OCI-LY7 (cell line): ENCODE data around the gene ANKRD11. TPM values are rescaled to one million over a fixed set of nuclear protein-coding genes. Genes with fewer than 3 reads are reported as not detected.
"Not testable (repeated sequence)": the region's sequence is repeated elsewhere in the genome, so short reads cannot be mapped to it uniquely, and the experiment has no call there.

Experiments
- BruUV-seq: library from RNA; stranded (reverse); fragments of 400-500 nt; replicated peaks from 2 replicates; lab custom pipeline; 2021; lab: Mats Ljungman, UMichigan
- CTCF ChIA-PET: fragments of 300-600 bp; sonication (Branson Sonifier 250); formaldehyde crosslinking; loops from one replicate; lab custom pipeline; 2022; ENCODE audit warnings: antibody characterized with exemption; ENCODE audit not compliant: unreplicated experiment; lab: Charles Lee
- POLR2A ChIA-PET: fragments of 300-600 bp; sonication (Branson Sonifier 250); formaldehyde crosslinking; loops from one replicate; lab custom pipeline; 2022; ENCODE audit warnings: antibody characterized with exemption; lab: Charles Lee
- DNase-seq: peaks from one replicate; pipeline ENCODE4 v3.0.0-alpha.2; 2015; ENCODE audit warnings: low spot score
- H2AFZ ChIP-seq: fragments of 200-600 bp; sonication (generic), shearing (Covaris generic); 2 replicates; pipeline ENCODE4 v1.6.1; 2014; ENCODE audit warnings: mild to moderate bottlenecking, antibody characterized with exemption, low read length, moderate library complexity
- H3K27ac ChIP-seq: fragments of 200-600 bp; sonication (generic); 2 replicates; pipeline ENCODE4 v1.5.1; 2014; ENCODE audit warnings: mixed run types, low read depth, mild to moderate bottlenecking, moderate library complexity, low read length, inconsistent platforms; ENCODE audit not compliant: poor library complexity, severe bottlenecking
- H3K36me3 ChIP-seq: fragments of 200-600 bp; sonication (generic); 2 replicates; pipeline ENCODE4 v1.6.1; 2014; ENCODE audit warnings: mild to moderate bottlenecking, antibody characterized with exemption, low read length, moderate library complexity, mixed read lengths; ENCODE audit not compliant: insufficient read depth
- H3K4me1 ChIP-seq: fragments of 200-600 bp; sonication (generic); 2 replicates; pipeline ENCODE4 v1.5.1; 2014; ENCODE audit warnings: mild to moderate bottlenecking, low read length; ENCODE audit not compliant: insufficient read depth, poor library complexity, severe bottlenecking
- H3K4me2 ChIP-seq: fragments of 200-600 bp; sonication (generic); 2 replicates; pipeline ENCODE4 v1.6.1; 2014; ENCODE audit warnings: mild to moderate bottlenecking, low read length
- H3K4me3 ChIP-seq: fragments of 200-600 bp; sonication (generic); 2 replicates; pipeline ENCODE4 v1.5.1; 2014; ENCODE audit warnings: mild to moderate bottlenecking, low read depth, low read length; ENCODE audit not compliant: poor library complexity, severe bottlenecking
- H3K79me2 ChIP-seq: fragments of 200-600 bp; sonication (generic); 2 replicates; pipeline ENCODE4 v1.6.1; 2016; ENCODE audit warnings: low read depth, mild to moderate bottlenecking, low read length, moderate library complexity, mixed read lengths; ENCODE audit not compliant: insufficient read depth
- H3K9me2 ChIP-seq: fragments of 200-600 bp; sonication (generic); 2 replicates; pipeline ENCODE4 v1.6.1; 2016; ENCODE audit warnings: mild to moderate bottlenecking, low read length, mixed read lengths; ENCODE audit not compliant: insufficient read depth
- H3K9me3 ChIP-seq: fragments of 200-600 bp; sonication (generic); 2 replicates; pipeline ENCODE4 v1.6.1; 2014; ENCODE audit warnings: mild to moderate bottlenecking, mixed run types, low read length, mixed read lengths
- H4K20me1 ChIP-seq: fragments of 200-600 bp; sonication (generic); 2 replicates; pipeline ENCODE4 v1.6.1; 2014; ENCODE audit warnings: mild to moderate bottlenecking, antibody characterized with exemption, low read length, moderate library complexity, mixed read lengths; ENCODE audit not compliant: insufficient read depth
- EZH2phosphoT487 ChIP-seq: fragments of 200-600 bp; sonication (generic); IDR thresholded peaks from 2 replicates; pipeline ENCODE4 v1.6.1; 2018; ENCODE audit warnings: low read depth, borderline replicate concordance, mild to moderate bottlenecking, mixed run types, antibody characterized with exemption, low read length, moderate library complexity, mixed read lengths
- intact Hi-C: fragments of 100-400 bp; cut with micrococcal nuclease; formaldehyde crosslinking; loops from one replicate; pipeline ENCODE4 v1.10.0; 2022; ENCODE audit not compliant: unreplicated experiment
- total RNA-seq, 2 experiments: library from RNA; depleted of rRNA in 1 of 2; stranded (reverse); fragments of >200 nt in 1 of 2; shearing (Covaris generic) in 1 of 2; gene quantifications; 2 replicates each; pipeline ENCODE4 v1.2.3, GENCODE V29; 2014 to 2022
- TF ChIP-seq, protein P1 (sequence below): fragments of 200-600 bp; sonication (generic); conservative IDR thresholded peaks from 2 replicates; pipeline ENCODE4 v1.5.1; 2014; ENCODE audit warnings: mild to moderate bottlenecking, antibody characterized with exemption, low read length, moderate library complexity, mixed read lengths

Gene ANKRD11
- total RNA-seq, 2 experiments from 2014 or later: 89.1 to 251 TPM

DNA sequence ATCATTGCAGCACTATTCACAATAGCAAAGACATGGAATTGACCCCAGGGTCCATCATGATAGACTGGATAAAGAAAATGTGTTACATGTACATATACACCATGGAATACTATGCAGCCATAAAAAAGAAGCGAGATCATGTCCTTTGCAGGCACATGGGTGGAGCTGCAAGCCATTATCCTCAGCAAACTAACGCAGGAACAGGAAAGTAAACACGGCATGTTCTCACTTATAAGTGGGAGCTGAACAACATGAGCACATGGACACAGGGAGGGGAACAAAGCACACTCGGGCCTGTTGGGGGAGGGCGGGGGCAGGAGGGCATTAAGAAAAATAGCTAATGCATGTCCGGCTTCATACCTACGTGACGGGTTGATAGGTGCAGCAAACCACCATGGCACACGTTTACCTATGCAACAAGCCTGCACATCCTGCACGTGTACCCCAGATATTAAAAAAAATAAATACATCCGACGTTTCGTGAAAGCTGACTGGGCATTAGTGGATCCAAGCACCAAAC lies 243.9 kb downstream of the ANKRD11 start:
- peaks cover 5% of the 10 kb centered on the region; the same call in 1 of the 2 replicates for H3K79me2 ChIP-seq
- H3K4me1 ChIP-seq: peaks cover 9% of the 10 kb centered on the region
- peak overlapping the region; percentile 43; the same call in 1 of the 2 replicates for H2AFZ ChIP-seq
- peak overlapping the region; percentile 60 for H3K4me2 ChIP-seq
- no peak overlapping the region for H3K4me3 ChIP-seq
- TF ChIP-seq, protein P1, sequence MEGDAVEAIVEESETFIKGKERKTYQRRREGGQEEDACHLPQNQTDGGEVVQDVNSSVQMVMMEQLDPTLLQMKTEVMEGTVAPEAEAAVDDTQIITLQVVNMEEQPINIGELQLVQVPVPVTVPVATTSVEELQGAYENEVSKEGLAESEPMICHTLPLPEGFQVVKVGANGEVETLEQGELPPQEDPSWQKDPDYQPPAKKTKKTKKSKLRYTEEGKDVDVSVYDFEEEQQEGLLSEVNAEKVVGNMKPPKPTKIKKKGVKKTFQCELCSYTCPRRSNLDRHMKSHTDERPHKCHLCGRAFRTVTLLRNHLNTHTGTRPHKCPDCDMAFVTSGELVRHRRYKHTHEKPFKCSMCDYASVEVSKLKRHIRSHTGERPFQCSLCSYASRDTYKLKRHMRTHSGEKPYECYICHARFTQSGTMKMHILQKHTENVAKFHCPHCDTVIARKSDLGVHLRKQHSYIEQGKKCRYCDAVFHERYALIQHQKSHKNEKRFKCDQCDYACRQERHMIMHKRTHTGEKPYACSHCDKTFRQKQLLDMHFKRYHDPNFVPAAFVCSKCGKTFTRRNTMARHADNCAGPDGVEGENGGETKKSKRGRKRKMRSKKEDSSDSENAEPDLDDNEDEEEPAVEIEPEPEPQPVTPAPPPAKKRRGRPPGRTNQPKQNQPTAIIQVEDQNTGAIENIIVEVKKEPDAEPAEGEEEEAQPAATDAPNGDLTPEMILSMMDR: no peak
- no peak for TF ChIP-seq EZH2phosphoT487
- no peaks in the 10 kb centered on the region for H4K20me1 ChIP-seq
- H3K9me2 ChIP-seq: no peaks in the 10 kb centered on the region
- no peak for DNase-seq
- peaks cover 6% of the 10 kb centered on the region; the same call in 1 of the 2 replicates for H3K9me3 ChIP-seq
- ChIA-PET POLR2A (no interaction called here), CTCF (interaction anchor here (0.7 kb wide), 1 partner anchor 80 kb away, joined by 3 read pairs; no protein-coding TSS in a partner anchor)
- H3K27ac ChIP-seq: no peak overlapping the region
- BruUV-seq: no TSS peak
- intact Hi-C loops: loop anchor here (2.0 kb wide), 1 partner anchor 42 kb away; no protein-coding TSS in a partner anchor
- H3K36me3 ChIP-seq: no peaks in the 10 kb centered on the region

DNA sequence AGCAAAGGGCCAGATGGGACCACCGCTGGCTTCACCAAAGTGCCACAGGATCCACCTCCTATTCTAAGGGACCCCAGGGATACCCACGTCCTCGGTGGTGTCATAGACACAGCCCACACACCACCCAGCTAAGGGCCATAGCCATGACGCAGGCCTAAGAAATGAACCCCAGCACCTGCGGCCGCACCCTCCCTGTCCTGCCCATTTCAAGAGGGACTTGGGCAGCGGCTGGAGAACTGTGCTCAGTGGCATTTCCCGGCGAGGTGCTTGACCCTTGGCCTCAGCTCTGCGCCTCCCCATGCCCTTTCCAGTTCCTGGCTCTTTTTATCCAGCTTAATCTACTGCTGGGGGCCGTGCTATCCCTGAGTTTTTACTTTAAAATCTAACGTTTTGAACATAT lies 245.6 kb downstream of the ANKRD11 start:
- H3K79me2 ChIP-seq: peaks cover 7% of the 10 kb centered on the region; the same call in 1 of the 2 replicates
- TF ChIP-seq, protein P1: no peak
- TF ChIP-seq EZH2phosphoT487: no peak
- intact Hi-C loops: no loop called here
- H3K4me3 ChIP-seq: no peak overlapping the region
- no peak overlapping the region for H3K4me2 ChIP-seq
- H3K27ac ChIP-seq: no peak overlapping the region
- H3K9me2 ChIP-seq: no peaks in the 10 kb centered on the region
- no peaks in the 10 kb centered on the region for H3K36me3 ChIP-seq
- peaks cover 16% of the 10 kb centered on the region for H3K4me1 ChIP-seq
- no TSS peak for BruUV-seq
- H4K20me1 ChIP-seq: no peaks in the 10 kb centered on the region
- ChIA-PET CTCF (no interaction called here), POLR2A (no interaction called here)
- no peak overlapping the region for H2AFZ ChIP-seq
- H3K9me3 ChIP-seq: peaks cover 4% of the 10 kb centered on the region; the same call in 1 of the 2 replicates
- DNase-seq: no peak

DNA sequence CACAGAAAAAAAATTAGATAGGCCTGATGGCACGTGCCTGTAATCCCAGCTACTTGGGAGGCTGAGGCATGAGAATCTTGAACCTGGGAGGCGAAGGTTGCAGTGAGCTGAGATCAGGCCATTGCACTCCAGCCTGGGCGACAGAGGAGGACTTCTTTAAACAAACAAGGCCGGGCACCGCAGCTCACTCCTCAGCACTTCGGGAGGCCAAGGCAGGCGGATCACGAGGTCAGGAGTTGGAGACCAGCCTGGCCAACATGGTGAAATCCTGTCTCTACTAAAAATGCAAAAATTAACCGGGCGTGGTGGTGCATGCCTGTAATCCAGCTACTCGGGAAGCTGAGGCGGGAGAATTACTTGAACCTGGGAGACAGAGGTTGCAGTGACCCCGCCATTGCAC lies 246.1 kb downstream of the ANKRD11 start:
- DNase-seq, H3K9me2 ChIP-seq, H3K27ac ChIP-seq, H3K4me3 ChIP-seq, H4K20me1 ChIP-seq, H3K79me2 ChIP-seq, H3K9me3 ChIP-seq, H3K36me3 ChIP-seq, CTCF ChIA-PET, H2AFZ ChIP-seq, intact Hi-C loops, H3K4me2 ChIP-seq, POLR2A ChIA-PET, BruUV-seq: not testable (repeated sequence)
- H3K4me1 ChIP-seq: peaks cover 16% of the 10 kb centered on the region
